Gastroesophageal sphincter (tissue), 4 donors: Measurements from ENCODE around the gene AKAP9. TPM values are rescaled to one million over a fixed set of nuclear protein-coding genes. Genes with fewer than 3 reads are reported as not detected.

Source experiments
- ATAC-seq: fragments of 150-250 bp; one replicate; pipeline ENCODE4 v1.9.1; 2016; ENCODE audit warnings: mild to moderate bottlenecking, moderate library complexity
- H3K27ac ChIP-seq, 4 donors: fragments of 200-600 bp; sonication (generic) in 3 of 4; 1 replicate in 3 of 4; 2 replicates in 1 of 4; pipeline ENCODE4 v1.5.1; 2016 to 2019
- H3K27me3 ChIP-seq: fragments of 200-600 bp; sonication (generic); one replicate; pipeline ENCODE4 v1.5.1; 2019
- H3K36me3 ChIP-seq, 2 donors: fragments of 200-600 bp; sonication (generic); one replicate each; pipeline ENCODE4 v1.5.1; 2019; ENCODE audit warnings: control low read depth in 1 of 2
- H3K4me1 ChIP-seq, 3 donors: fragments of 200-600 bp; sonication (generic); 1 replicate in 2 of 3; 2 replicates in 1 of 3; pipeline ENCODE4 v1.5.1; 2016 to 2019; ENCODE audit warnings: control low read depth in 2 of 3
- H3K4me3 ChIP-seq, 2 donors: fragments of 200-600 bp; sonication (generic); one replicate each; pipeline ENCODE4 v1.5.1; 2019; ENCODE audit warnings: mild to moderate bottlenecking in 1 of 2, moderate library complexity in 1 of 2
- H3K9me3 ChIP-seq, 3 donors: fragments of 200-600 bp; sonication (generic); one replicate each; pipeline ENCODE4 v1.5.1; 2017 to 2019; ENCODE audit warnings: control low read depth in 2 of 3
- CTCF ChIP-seq, 4 experiments: fragments of 200-600 bp in 2 of 4; fragments of 450-650 bp in 2 of 4; sonication (generic) in 1 of 4; IDR thresholded peaks; one replicate each; pipeline ENCODE4 v1.5.1; 2017 to 2019; ENCODE audit warnings: antibody characterized with exemption in 4 of 4, mild to moderate bottlenecking in 2 of 4, moderate library complexity in 2 of 4
- EP300 ChIP-seq: sonication (generic); formaldehyde crosslinking; IDR thresholded peaks from one replicate; pipeline ENCODE4 v1.6.1; 2017; ENCODE audit warnings: antibody characterized with exemption, mild to moderate bottlenecking
- POLR2A ChIP-seq, 2 donors: fragments of 450-650 bp; IDR thresholded peaks; one replicate each; pipeline ENCODE4 v1.6.1; 2017; ENCODE audit warnings: antibody characterized with exemption in 2 of 2, mild to moderate bottlenecking in 2 of 2, moderate library complexity in 1 of 2
- POLR2AphosphoS5 ChIP-seq: sonication (generic); formaldehyde crosslinking; IDR thresholded peaks from one replicate; pipeline ENCODE4 v1.6.1; 2017; ENCODE audit warnings: antibody characterized with exemption
- WGBS, 2 donors: methylation state at CpG; one replicate each; pipeline ENCODE4 v1.1.5; 2018; ENCODE audit warnings: low coverage in 1 of 2; 5-methylcytosine and 5-hydroxymethylcytosine counted together
- total RNA-seq, 4 donors: library from RNA; depleted of rRNA; stranded (reverse); fragments of >200 nt; gene quantifications; one replicate each; pipeline ENCODE4 v1.1.0, GENCODE V29; 2016

AKAP9 gene
- total RNA-seq, 4 donors from 2014 or later: 38.5 to 99.0 (median 50.8) TPM

- ATAC-seq: no peak
- H3K27ac ChIP-seq: no peak overlapping the region
- peaks cover 3 to 48% of the 10 kb centered on the region in 2 donors for H3K36me3 ChIP-seq
- H3K4me3 ChIP-seq: no peak overlapping the region
- H3K4me1 ChIP-seq: peaks cover 0 to 9% (median 0%) of the 10 kb centered on the region in 3 donors
- no peaks in the 10 kb centered on the region for H3K9me3 ChIP-seq
- TF ChIP-seq POLR2A (IDR thresholded peaks at IDR 0.05): no peak
- TF ChIP-seq POLR2AphosphoS5: no peak
- no peak for TF ChIP-seq CTCF (IDR thresholded peaks at IDR 0.05)
- WGBS, 2 donors: 92 to 100% methylated on average over 4 of the region's 5 CpGs
- H3K27me3 ChIP-seq: no peaks in the 10 kb centered on the region
Measured at GRCh38 chr7:92115821-92116220, 175.2 kb downstream of the AKAP9 start.

- H3K27ac ChIP-seq: no peak overlapping the region
- no peaks in the 10 kb centered on the region for H3K4me1 ChIP-seq
- no peaks in the 10 kb centered on the region for H3K9me3 ChIP-seq
- H3K4me3 ChIP-seq: no peak overlapping the region
- 73 to 88% methylated on average over 3 of the region's 3 CpGs for WGBS, 2 donors
- H3K27me3 ChIP-seq: no peaks in the 10 kb centered on the region
- no peak for ATAC-seq
- H3K36me3 ChIP-seq: peaks cover 3 to 51% of the 10 kb centered on the region in 2 donors
- TF ChIP-seq POLR2AphosphoS5 (no peak), POLR2A (IDR thresholded peaks at IDR 0.05) (no peak), CTCF (IDR thresholded peaks at IDR 0.05) (no peak), EP300 (no peak)
Measured at GRCh38 chr7:92116949-92117348, 176.3 kb downstream of the AKAP9 start.

- no peak for ATAC-seq
- WGBS, 2 donors: 86 to 100% methylated on average over 1 of the region's 1 CpG
- H3K36me3 ChIP-seq: peaks cover 3 to 68% of the 10 kb centered on the region in 2 donors
Measured at GRCh38 chr7:92119213-92119759, 178.6 kb downstream of the AKAP9 start.

GRCh38 chr7:92121681-92122080, 181.0 kb downstream of the AKAP9 start:
- H3K27me3 ChIP-seq: no peaks in the 10 kb centered on the region
- H3K4me3 ChIP-seq: no peak overlapping the region
- no peak for ATAC-seq
- peaks cover under 1 to 76% of the 10 kb centered on the region in 2 donors for H3K36me3 ChIP-seq
- H3K27ac ChIP-seq: no peak overlapping the region
- no peaks in the 10 kb centered on the region for H3K4me1 ChIP-seq
- TF ChIP-seq EP300 (no peak), POLR2A (IDR thresholded peaks at IDR 0.05) (no peak), CTCF (IDR thresholded peaks at IDR 0.05) (no peak), POLR2AphosphoS5 (no peak)
- no peaks in the 10 kb centered on the region for H3K9me3 ChIP-seq

More at GRCh38 chr7:92119213-92119759, 178.6 kb downstream of the AKAP9 start:
- Histone ChIP-seq H3K9me3 (no peaks in the 10 kb centered on the region), H3K27me3 (no peaks in the 10 kb centered on the region), H3K4me1 (no peaks in the 10 kb centered on the region), H3K27ac (no peak overlapping the region), H3K4me3 (no peak overlapping the region)
- TF ChIP-seq POLR2AphosphoS5 (no peak), CTCF (IDR thresholded peaks at IDR 0.05) (no peak), EP300 (no peak), POLR2A (IDR thresholded peaks at IDR 0.05) (no peak)

GRCh38 chr7:92131093-92131492, 190.4 kb downstream of the AKAP9 start:
- WGBS, 2 donors: 77 to 90% methylated on average over 4 to 5 of the region's 5 CpGs
- Histone ChIP-seq H3K36me3 (peaks cover 0 to 47% of the 10 kb centered on the region in 2 donors), H3K27ac (no peak overlapping the region), H3K4me3 (no peak overlapping the region), H3K9me3 (no peaks in the 10 kb centered on the region), H3K4me1 (peaks cover 0 to 30% (median 0%) of the 10 kb centered on the region in 3 donors), H3K27me3 (no peaks in the 10 kb centered on the region)
- TF ChIP-seq CTCF (IDR thresholded peaks at IDR 0.05) (no peak), POLR2AphosphoS5 (no peak), EP300 (no peak), POLR2A (IDR thresholded peaks at IDR 0.05) (no peak)
- no peak for ATAC-seq
